Measurements from ENCODE around the gene CZIB. TPM values are rescaled to one million over a fixed set of nuclear protein-coding genes. Genes with fewer than 3 reads are reported as not detected.
A peak's percentile ranks its signal among the peaks of the same experiment; 100 is the strongest.

The CZIB gene
- total and polyA plus RNA-seq, 2 of the 4 experiments (the other 2 are of a cell fraction): 41.0 to 58.9 TPM

GRCh38 chr1:53249706-53250105, 29.3 kb upstream of the CZIB start:
- H2AK9ac ChIP-seq (replicated peaks; ENCODE audit: low read depth, low read length, poor library complexity): no peak overlapping the region
- TF ChIP-seq CEBPB (IDR thresholded peaks at IDR 0.05; ENCODE audit: low read depth, low read length) (no peak), BHLHE40 (IDR thresholded peaks at IDR 0.05; ENCODE audit: low read depth, low read length) (no peak), RAD21 (IDR thresholded peaks at IDR 0.05; ENCODE audit: low read length) (no peak)
- no peaks in the 10 kb centered on the region for H3K79me1 ChIP-seq (ENCODE audit: low read depth in 1 of 2, low read length in 2 of 2)
- no peak overlapping the region for H3K4me2 ChIP-seq (ENCODE audit: low read depth, low read length)
- no TSS peak for BruUV-seq (replicated peaks)
- H3K9ac ChIP-seq (ENCODE audit: low read depth, low read length): no peak overlapping the region
- H3K27me3 ChIP-seq (ENCODE audit: control insufficient read depth, insufficient read depth, low read length): no peaks in the 10 kb centered on the region
- H3K4me1 ChIP-seq (ENCODE audit: control insufficient read depth, insufficient read depth, low read length): peaks cover 10% of the 10 kb centered on the region
- dilution Hi-C loops (cut with HindIII; ENCODE audit: low sequenced_read_pairs, unreplicated experiment) (no loop called here), in situ Hi-C loops (cut with MboI; ENCODE audit: low sequenced_read_pairs) (no loop called here), intact Hi-C loops (cut with micrococcal nuclease) (no loop called here)
- no peak overlapping the region for H2AK5ac ChIP-seq (ENCODE audit: low read depth, low read length)
- ChIA-PET POLR2A (ENCODE audit: unreplicated experiment) (no interaction called here), CTCF (no interaction called here)
- ATAC-seq (ENCODE audit: low read depth): no peak
- no peak overlapping the region for H3K4ac ChIP-seq (ENCODE audit: low read depth, low read length)
- peak overlapping the region; percentile 38; the same call in 1 of the 2 replicates for H4K91ac ChIP-seq (ENCODE audit: insufficient read depth, low read depth, low read length)
- no peak overlapping the region for H3K14ac ChIP-seq (replicated peaks; ENCODE audit: low read depth, low read length)
- H3K4me3 ChIP-seq (ENCODE audit: insufficient read depth, low read depth, low read length): no peak overlapping the region
- no peak overlapping the region for H3K27ac ChIP-seq (ENCODE audit: insufficient read depth, low read length)
- peaks cover 15% of the 10 kb centered on the region for H3K9me1 ChIP-seq (ENCODE audit: insufficient read depth, low read length)
- no peak for DNase-seq
- 0 out of 2 replicates have a peak overlapping the region, but pooled peaks have one; percentile 21 for H2BK120ac ChIP-seq (ENCODE audit: low read depth, low read length)
- H3K23ac ChIP-seq (ENCODE audit: low read depth, low read length): no peak overlapping the region
- H2BK20ac ChIP-seq (ENCODE audit: low read depth, low read length): no peak overlapping the region; the same call in none of the 2 replicates
- H2AFZ ChIP-seq (replicated peaks; ENCODE audit: low read length, poor library complexity): no peak overlapping the region
- H4K20me1 ChIP-seq (ENCODE audit: insufficient read depth, low read length): no peaks in the 10 kb centered on the region
- H3K36me3 ChIP-seq (ENCODE audit: control insufficient read depth, insufficient read depth, low read length): no peaks in the 10 kb centered on the region
- H3K9me3 ChIP-seq (ENCODE audit: control insufficient read depth, insufficient read depth, low read length): no peaks in the 10 kb centered on the region
- WGBS, 2 experiments (ENCODE audit: extremely low coverage in 2 of 2, insufficient read length in 1 of 2): 83% methylated on average over 1 of the region's 3 CpGs; no CpG with 5 or more reads in 1 of the 2 experiments
- no peak overlapping the region for H2BK5ac ChIP-seq (ENCODE audit: low read depth, low read length, poor library complexity, severe bottlenecking)
- H3K18ac ChIP-seq (ENCODE audit: low read depth, low read length): no peak overlapping the region
- no peak overlapping the region for H4K5ac ChIP-seq (ENCODE audit: low read depth, low read length)
- H3K56ac ChIP-seq (ENCODE audit: extremely low read depth, insufficient read depth, low read length): no peak overlapping the region
- H2BK15ac ChIP-seq (ENCODE audit: low read depth, low read length): peak overlapping the region; percentile 38; the same call in 2 of the 3 replicates
- no peak overlapping the region for H4K8ac ChIP-seq (ENCODE audit: low read depth in 2 of 2, low read length in 2 of 2)

Measured in IMR-90 (cell line).